Loucy (cell line): ENCODE results near the gene BRINP2.

Source experiments
- H2AFZ ChIP-seq: fragments of 200-600 bp; sonication (generic); 2 replicates; pipeline ENCODE4 v1.6.0; 2016; ENCODE audit warnings: antibody characterized with exemption, mild to moderate bottlenecking, low read length, moderate library complexity
- H3F3A ChIP-seq: fragments of 200-600 bp; 2 replicates; pipeline ENCODE4 v1.6.0; 2016; ENCODE audit warnings: antibody characterized with exemption, low read depth, mild to moderate bottlenecking
- H3K27me3 ChIP-seq: fragments of 200-600 bp; sonication (generic); 2 replicates; pipeline ENCODE4 v1.6.1; 2014; ENCODE audit warnings: low read length, mild to moderate bottlenecking; ENCODE audit not compliant: insufficient read depth, poor library complexity, severe bottlenecking
- H3K36me3 ChIP-seq: fragments of 200-600 bp; sonication (generic); 2 replicates; pipeline ENCODE4 v1.6.1; 2016; ENCODE audit warnings: low read length; ENCODE audit not compliant: insufficient read depth
- H3K4me1 ChIP-seq: fragments of 200-600 bp; sonication (generic); 2 replicates; pipeline ENCODE4 v1.5.1; 2014; ENCODE audit warnings: low read length, mild to moderate bottlenecking; ENCODE audit not compliant: insufficient read depth, poor library complexity, severe bottlenecking
- H3K4me2 ChIP-seq: fragments of 200-600 bp; sonication (generic); 2 replicates; pipeline ENCODE4 v1.6.0; 2014; ENCODE audit warnings: antibody characterized with exemption, low read length, low read depth, mild to moderate bottlenecking; ENCODE audit not compliant: poor library complexity, severe bottlenecking
- H3K4me3 ChIP-seq: fragments of 200-600 bp; sonication (generic); 2 replicates; pipeline ENCODE4 v1.5.1; 2014; ENCODE audit warnings: low read length, mild to moderate bottlenecking, mixed read lengths; ENCODE audit not compliant: poor library complexity, severe bottlenecking
- H3K79me2 ChIP-seq: fragments of 200-600 bp; sonication (generic); 2 replicates; pipeline ENCODE4 v1.6.1; 2014; ENCODE audit warnings: low read length; ENCODE audit not compliant: insufficient read depth
- H3K9ac ChIP-seq: fragments of 200-600 bp; sonication (generic); 2 replicates; pipeline ENCODE4 v1.6.0; 2014; ENCODE audit warnings: mild to moderate bottlenecking, low read depth, low read length, moderate library complexity; ENCODE audit not compliant: poor library complexity, severe bottlenecking
- H3K9me2 ChIP-seq: fragments of 200-600 bp; sonication (generic); replicated peaks from 2 replicates; pipeline ENCODE4 v1.6.1; 2016; ENCODE audit warnings: low read depth, low read length, mixed read lengths
- H3K9me3 ChIP-seq: fragments of 200-600 bp; sonication (generic); 2 replicates; pipeline ENCODE4 v1.6.1; 2014; ENCODE audit warnings: mild to moderate bottlenecking, antibody characterized with exemption, low read length, low read depth; ENCODE audit not compliant: insufficient read depth
- H4K20me1 ChIP-seq: fragments of 200-600 bp; sonication (generic); 2 replicates; pipeline ENCODE4 v1.6.0; 2014; ENCODE audit warnings: antibody characterized with exemption, low read length, mild to moderate bottlenecking; ENCODE audit not compliant: insufficient read depth, poor library complexity, severe bottlenecking
- EZH2phosphoT487 ChIP-seq: fragments of 200-600 bp; IDR thresholded peaks from 2 replicates; pipeline ENCODE4 v1.6.1; 2018; ENCODE audit warnings: antibody characterized with exemption, mild to moderate bottlenecking, moderate library complexity, borderline replicate concordance
- TF ChIP-seq, protein P1 (sequence below): fragments of 200-600 bp; sonication (generic); conservative IDR thresholded peaks from 2 replicates; pipeline ENCODE4 v1.5.1; 2014; ENCODE audit warnings: mild to moderate bottlenecking, antibody characterized with exemption, low read length

BRINP2 gene

DNA sequence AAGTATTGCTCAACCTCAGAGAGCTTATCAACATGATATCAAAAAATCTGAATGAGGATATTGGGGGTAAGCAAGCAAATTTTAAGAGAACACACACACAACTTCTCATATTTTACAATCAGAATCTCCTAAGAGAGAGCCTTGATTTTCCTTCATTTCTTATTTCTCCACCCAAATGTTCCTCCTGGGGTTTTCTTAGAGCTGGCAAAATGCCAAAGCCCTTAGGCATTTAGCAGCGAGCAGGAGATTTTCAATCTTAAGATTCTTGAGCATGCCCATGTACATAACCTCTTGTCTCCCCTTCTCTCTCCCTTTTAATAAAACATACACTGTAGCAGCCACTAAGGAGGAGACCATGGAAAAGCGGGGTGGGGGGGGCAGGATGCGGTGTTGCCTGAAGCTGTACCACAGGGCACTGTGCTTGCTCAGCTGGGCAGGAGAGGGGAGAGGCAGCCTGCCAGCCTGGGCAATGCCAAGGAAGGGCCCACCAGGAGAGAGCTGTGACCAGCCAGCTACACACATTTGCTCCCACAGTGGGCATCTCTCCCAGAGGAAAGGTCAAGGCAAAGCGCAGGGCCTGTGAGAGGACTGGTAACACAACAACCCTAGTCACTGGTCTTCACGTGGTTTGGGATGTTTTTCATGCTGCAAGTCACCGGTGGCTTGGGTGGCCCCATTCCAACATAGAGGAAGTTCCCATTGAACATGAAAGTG is 4.3 kb downstream of the BRINP2 start:
- no peak overlapping the region for H3K9ac ChIP-seq
- TF ChIP-seq, protein P1, sequence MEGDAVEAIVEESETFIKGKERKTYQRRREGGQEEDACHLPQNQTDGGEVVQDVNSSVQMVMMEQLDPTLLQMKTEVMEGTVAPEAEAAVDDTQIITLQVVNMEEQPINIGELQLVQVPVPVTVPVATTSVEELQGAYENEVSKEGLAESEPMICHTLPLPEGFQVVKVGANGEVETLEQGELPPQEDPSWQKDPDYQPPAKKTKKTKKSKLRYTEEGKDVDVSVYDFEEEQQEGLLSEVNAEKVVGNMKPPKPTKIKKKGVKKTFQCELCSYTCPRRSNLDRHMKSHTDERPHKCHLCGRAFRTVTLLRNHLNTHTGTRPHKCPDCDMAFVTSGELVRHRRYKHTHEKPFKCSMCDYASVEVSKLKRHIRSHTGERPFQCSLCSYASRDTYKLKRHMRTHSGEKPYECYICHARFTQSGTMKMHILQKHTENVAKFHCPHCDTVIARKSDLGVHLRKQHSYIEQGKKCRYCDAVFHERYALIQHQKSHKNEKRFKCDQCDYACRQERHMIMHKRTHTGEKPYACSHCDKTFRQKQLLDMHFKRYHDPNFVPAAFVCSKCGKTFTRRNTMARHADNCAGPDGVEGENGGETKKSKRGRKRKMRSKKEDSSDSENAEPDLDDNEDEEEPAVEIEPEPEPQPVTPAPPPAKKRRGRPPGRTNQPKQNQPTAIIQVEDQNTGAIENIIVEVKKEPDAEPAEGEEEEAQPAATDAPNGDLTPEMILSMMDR, result no peak
- no peak for TF ChIP-seq EZH2phosphoT487
- no peaks in the 10 kb centered on the region for H3K27me3 ChIP-seq
- no peak overlapping the region for H3K4me2 ChIP-seq
- H3K79me2 ChIP-seq, result no peaks in the 10 kb centered on the region
- H3K9me2 ChIP-seq, result no peaks in the 10 kb centered on the region
- H3K4me3 ChIP-seq, result no peak overlapping the region
- no peaks in the 10 kb centered on the region for H4K20me1 ChIP-seq
- no peak overlapping the region for H2AFZ ChIP-seq
- H3F3A ChIP-seq, result no peaks in the 10 kb centered on the region
- no peaks in the 10 kb centered on the region for H3K4me1 ChIP-seq
- no peaks in the 10 kb centered on the region for H3K36me3 ChIP-seq
- no peaks in the 10 kb centered on the region for H3K9me3 ChIP-seq

DNA sequence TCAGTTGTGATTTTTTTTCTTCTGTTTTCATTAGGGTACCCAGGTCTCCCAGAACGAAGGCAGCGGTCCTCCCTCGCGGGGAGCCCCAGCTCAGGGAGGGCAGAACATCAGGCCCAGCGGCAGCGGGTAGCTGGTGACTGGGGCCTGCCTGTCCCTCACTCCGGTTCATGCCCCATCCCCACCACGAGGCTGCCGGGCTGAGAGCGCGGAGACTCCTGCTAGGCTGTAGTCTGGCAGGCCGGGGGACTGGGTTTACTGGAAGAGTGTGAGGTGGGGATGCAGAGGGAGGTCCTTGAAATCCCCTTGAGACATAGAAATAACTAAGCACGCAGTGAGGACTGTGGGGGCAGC is 10.5 kb downstream of the BRINP2 start:
- no peaks in the 10 kb centered on the region for H3K9me2 ChIP-seq
- H3K9me3 ChIP-seq, result no peaks in the 10 kb centered on the region
- no peak overlapping the region for H3K9ac ChIP-seq
- H3K79me2 ChIP-seq, result no peaks in the 10 kb centered on the region
- no peaks in the 10 kb centered on the region for H3K36me3 ChIP-seq
- H4K20me1 ChIP-seq, result no peaks in the 10 kb centered on the region
- H3K4me2 ChIP-seq, result no peak overlapping the region
- H3K4me3 ChIP-seq, result no peak overlapping the region
- H3K4me1 ChIP-seq, result no peaks in the 10 kb centered on the region
- no peak overlapping the region for H2AFZ ChIP-seq
- no peak for TF ChIP-seq EZH2phosphoT487
- TF ChIP-seq, protein P1, result no peak
- no peaks in the 10 kb centered on the region for H3F3A ChIP-seq
- no peaks in the 10 kb centered on the region for H3K27me3 ChIP-seq

DNA sequence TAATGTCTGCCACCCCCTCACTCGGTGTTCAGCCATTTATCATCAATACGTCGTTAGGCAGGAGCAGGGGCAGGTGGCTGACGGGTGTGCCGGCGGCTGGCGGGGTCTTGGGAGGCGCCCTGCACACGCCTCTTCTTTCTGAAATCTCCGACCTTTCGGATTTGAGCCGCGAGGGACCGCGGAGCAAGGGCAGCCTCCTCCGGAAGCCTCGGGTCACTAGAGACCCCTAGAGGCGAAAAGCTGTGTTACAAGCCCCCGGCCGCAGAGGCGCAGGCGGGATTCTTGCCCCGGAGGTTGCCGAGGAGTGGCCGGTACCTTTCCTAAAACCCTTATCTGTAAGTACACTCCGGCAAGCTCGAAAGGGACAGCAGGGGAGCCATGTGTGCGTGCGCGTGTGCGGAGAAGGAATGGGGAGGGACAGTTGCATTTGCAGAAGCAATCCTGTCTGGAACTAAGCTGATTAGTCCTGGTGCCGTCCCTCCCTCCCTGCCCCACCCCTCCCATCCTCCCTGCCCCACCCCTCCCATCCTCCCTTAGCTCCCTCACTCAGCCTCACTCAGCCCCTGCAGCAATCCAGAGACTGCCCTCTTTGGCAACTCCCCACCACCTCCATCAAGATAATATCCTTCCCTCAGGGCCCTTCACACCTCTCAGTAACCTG is 11.0 kb downstream of the BRINP2 start:
- no peaks in the 10 kb centered on the region for H3K79me2 ChIP-seq
- H3K9ac ChIP-seq, result no peak overlapping the region
- no peaks in the 10 kb centered on the region for H3K27me3 ChIP-seq
- H3K4me2 ChIP-seq, result no peak overlapping the region
- TF ChIP-seq, protein P1, result peak; percentile 49
- TF ChIP-seq EZH2phosphoT487, result no peak
- H3K4me1 ChIP-seq, result no peaks in the 10 kb centered on the region
- H3K9me3 ChIP-seq, result no peaks in the 10 kb centered on the region
- no peaks in the 10 kb centered on the region for H3F3A ChIP-seq
- no peaks in the 10 kb centered on the region for H3K36me3 ChIP-seq
- no peaks in the 10 kb centered on the region for H4K20me1 ChIP-seq
- H3K4me3 ChIP-seq, result no peak overlapping the region
- H3K9me2 ChIP-seq, result no peaks in the 10 kb centered on the region
- H2AFZ ChIP-seq, result no peak overlapping the region
